HL-60 (cell line): ENCODE data around the gene DDRGK1.

ENCODE experiments used
- DNase-seq, 2 experiments: peaks; one replicate each; pipeline ENCODE4 v3.0.0-alpha.2; 2010 to 2020; ENCODE audit warnings: low read depth in 1 of 2, low spot score in 1 of 2
- H3K27ac ChIP-seq: fragments of 250-450 bp; sonication (Bioruptor Pico); replicated peaks from 2 replicates; pipeline ENCODE4 v1.5.1; 2020; ENCODE audit warnings: mild to moderate bottlenecking, moderate library complexity
- H3K27me3 ChIP-seq: fragments of 250-450 bp; sonication (Bioruptor Pico); 2 replicates; pipeline ENCODE4 v1.5.1; 2021; ENCODE audit warnings: mild to moderate bottlenecking, moderate library complexity; ENCODE audit not compliant: insufficient read depth, poor library complexity, severe bottlenecking
- H3K4me3 ChIP-seq: replicated peaks from 2 replicates; pipeline ENCODE4 v1.5.1; 2011; ENCODE audit warnings: mild to moderate bottlenecking, control low read depth, low read length; ENCODE audit not compliant: insufficient read depth
- GABPA ChIP-seq: IDR thresholded peaks from 2 replicates; pipeline ENCODE4 v1.6.1; 2012; ENCODE audit warnings: low read depth
- POLR2AphosphoS5 ChIP-seq: IDR thresholded peaks from 2 replicates; pipeline ENCODE4 v1.6.1; 2012; ENCODE audit warnings: low read depth
- SPI1 ChIP-seq: IDR thresholded peaks from 2 replicates; pipeline ENCODE4 v1.6.1; 2012; ENCODE audit warnings: low read depth, mild to moderate bottlenecking, borderline replicate concordance
- TF ChIP-seq, protein P1 (sequence below): IDR thresholded peaks from 2 replicates; pipeline ENCODE4 v1.6.1; 2012; ENCODE audit warnings: low read depth; ENCODE audit not compliant: insufficient replicate concordance
- TF ChIP-seq, protein P2 (sequence below): IDR thresholded peaks from one replicate; pipeline ENCODE4 v1.5.1; 2011; ENCODE audit warnings: low read length, control low read depth, inconsistent platforms; ENCODE audit not compliant: insufficient read depth

DDRGK1 gene

DNA sequence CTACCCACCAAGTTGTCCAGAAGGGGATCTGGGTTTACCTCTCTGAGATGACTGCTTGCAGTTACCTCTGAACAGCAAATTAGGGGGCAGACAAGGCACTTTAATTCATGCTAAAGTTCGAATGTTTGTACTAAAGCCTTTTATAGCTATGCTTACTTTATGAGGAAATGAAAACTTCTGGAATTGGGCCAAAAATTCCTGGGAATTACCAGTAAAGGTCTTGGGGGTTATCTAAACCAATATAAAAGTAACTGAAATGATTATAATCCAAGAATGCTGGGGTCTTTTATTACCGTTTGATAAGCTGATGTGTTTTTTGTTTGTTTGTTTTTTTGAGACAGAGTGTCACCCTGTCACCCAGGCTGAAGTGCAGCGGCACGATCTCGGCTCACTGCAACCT lies 23.2 kb downstream of the DDRGK1 start:
- no peaks in the 10 kb centered on the region for H3K27me3 ChIP-seq
- no peak for DNase-seq
- no peak overlapping the region for H3K4me3 ChIP-seq
- TF ChIP-seq SPI1: no peak
- TF ChIP-seq, protein P1, sequence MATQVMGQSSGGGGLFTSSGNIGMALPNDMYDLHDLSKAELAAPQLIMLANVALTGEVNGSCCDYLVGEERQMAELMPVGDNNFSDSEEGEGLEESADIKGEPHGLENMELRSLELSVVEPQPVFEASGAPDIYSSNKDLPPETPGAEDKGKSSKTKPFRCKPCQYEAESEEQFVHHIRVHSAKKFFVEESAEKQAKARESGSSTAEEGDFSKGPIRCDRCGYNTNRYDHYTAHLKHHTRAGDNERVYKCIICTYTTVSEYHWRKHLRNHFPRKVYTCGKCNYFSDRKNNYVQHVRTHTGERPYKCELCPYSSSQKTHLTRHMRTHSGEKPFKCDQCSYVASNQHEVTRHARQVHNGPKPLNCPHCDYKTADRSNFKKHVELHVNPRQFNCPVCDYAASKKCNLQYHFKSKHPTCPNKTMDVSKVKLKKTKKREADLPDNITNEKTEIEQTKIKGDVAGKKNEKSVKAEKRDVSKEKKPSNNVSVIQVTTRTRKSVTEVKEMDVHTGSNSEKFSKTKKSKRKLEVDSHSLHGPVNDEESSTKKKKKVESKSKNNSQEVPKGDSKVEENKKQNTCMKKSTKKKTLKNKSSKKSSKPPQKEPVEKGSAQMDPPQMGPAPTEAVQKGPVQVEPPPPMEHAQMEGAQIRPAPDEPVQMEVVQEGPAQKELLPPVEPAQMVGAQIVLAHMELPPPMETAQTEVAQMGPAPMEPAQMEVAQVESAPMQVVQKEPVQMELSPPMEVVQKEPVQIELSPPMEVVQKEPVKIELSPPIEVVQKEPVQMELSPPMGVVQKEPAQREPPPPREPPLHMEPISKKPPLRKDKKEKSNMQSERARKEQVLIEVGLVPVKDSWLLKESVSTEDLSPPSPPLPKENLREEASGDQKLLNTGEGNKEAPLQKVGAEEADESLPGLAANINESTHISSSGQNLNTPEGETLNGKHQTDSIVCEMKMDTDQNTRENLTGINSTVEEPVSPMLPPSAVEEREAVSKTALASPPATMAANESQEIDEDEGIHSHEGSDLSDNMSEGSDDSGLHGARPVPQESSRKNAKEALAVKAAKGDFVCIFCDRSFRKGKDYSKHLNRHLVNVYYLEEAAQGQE: no peak
- no peak for TF ChIP-seq GABPA
- TF ChIP-seq POLR2AphosphoS5: no peak
- TF ChIP-seq, protein P2, sequence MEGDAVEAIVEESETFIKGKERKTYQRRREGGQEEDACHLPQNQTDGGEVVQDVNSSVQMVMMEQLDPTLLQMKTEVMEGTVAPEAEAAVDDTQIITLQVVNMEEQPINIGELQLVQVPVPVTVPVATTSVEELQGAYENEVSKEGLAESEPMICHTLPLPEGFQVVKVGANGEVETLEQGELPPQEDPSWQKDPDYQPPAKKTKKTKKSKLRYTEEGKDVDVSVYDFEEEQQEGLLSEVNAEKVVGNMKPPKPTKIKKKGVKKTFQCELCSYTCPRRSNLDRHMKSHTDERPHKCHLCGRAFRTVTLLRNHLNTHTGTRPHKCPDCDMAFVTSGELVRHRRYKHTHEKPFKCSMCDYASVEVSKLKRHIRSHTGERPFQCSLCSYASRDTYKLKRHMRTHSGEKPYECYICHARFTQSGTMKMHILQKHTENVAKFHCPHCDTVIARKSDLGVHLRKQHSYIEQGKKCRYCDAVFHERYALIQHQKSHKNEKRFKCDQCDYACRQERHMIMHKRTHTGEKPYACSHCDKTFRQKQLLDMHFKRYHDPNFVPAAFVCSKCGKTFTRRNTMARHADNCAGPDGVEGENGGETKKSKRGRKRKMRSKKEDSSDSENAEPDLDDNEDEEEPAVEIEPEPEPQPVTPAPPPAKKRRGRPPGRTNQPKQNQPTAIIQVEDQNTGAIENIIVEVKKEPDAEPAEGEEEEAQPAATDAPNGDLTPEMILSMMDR: no peak
- no peak overlapping the region for H3K27ac ChIP-seq

DNA sequence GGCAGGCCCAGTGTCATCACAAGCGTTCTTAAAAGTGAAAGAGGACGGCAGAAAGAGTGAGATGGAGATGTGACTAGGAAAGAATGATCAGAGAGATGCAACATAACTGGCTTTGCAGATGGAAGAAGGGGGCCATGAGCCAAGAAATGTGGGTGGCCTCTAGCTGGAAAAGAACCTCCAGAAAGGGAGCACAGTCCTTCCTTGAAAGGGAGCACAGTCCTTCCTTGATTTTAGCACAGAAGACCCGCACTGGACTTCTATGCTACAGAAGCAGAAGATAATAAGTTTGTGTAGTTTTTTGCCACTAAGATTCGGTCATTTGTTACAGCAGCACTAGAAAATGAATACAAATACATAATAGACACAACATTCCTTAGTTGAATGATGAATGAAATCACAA lies 24.2 kb downstream of the DDRGK1 start:
- Histone ChIP-seq H3K4me3 (no peak overlapping the region), H3K27me3 (no peaks in the 10 kb centered on the region)
- no peak for TF ChIP-seq SPI1

DNA sequence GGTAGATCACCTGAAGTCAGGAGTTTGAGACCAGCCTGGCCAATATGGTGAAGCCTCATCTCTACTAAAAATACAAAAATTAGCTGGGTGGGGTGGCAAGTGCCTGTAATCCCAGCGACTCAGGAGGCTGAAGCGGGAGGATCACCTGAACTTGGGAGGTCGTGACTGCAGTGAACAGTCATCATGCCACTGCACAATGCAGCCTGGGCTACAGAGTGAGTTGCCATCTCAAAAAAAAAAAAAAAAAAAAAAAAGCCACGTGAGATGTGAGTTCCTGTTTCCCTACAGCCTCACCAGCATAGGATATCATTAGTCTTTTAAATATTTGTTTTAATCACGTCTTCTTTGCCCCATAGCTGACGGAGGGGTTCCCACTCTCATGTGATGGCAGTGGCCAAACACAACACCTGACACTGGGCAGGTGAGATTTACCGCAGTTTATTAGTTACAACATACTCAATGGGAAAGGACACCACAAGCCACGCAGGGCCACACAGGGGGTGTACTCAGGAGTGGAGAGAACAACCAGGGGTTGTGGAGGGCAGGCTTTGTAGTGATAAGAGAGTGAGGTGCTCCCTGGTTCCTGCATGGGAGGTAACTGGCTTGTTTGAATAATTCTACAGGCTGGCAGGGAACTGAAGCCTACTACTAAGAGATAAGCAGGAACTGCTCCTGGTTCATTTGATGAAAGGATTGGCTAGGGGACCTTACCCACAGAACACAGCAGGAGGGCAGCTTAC lies 26.6 kb downstream of the DDRGK1 start:
- TF ChIP-seq GABPA (no peak), POLR2AphosphoS5 (no peak), SPI1 (peak; percentile 78)
- TF ChIP-seq, protein P1: no peak
- TF ChIP-seq, protein P2: no peak
- H3K27me3 ChIP-seq: peaks cover 4% of the 10 kb centered on the region
- 0 out of 2 replicates have a peak overlapping the region, but pooled peaks have one; percentile 15 for H3K27ac ChIP-seq
- no peak for DNase-seq
- no peak overlapping the region for H3K4me3 ChIP-seq

More for the DNA sequence above, 24.2 kb downstream of the DDRGK1 start:
- DNase-seq: no peak
- H3K27ac ChIP-seq: no peak overlapping the region

GRCh38 chr20:3175270-3175669 lies 29.2 kb downstream of the DDRGK1 start:
- Histone ChIP-seq H3K27ac (no peak overlapping the region), H3K4me3 (no peak overlapping the region), H3K27me3 (peaks cover 7% of the 10 kb centered on the region)
- no peak for DNase-seq
- TF ChIP-seq POLR2AphosphoS5 (no peak), GABPA (no peak), SPI1 (no peak)
- TF ChIP-seq, protein P1: no peak
- TF ChIP-seq, protein P2: no peak
